GM21737 (cell line): Measurements from ENCODE around the gene HOXA9.

Experiments
- ATAC-seq: cut with Tn5 transposase; IDR thresholded peaks from one replicate; pipeline ENCODE4 v1.9.1; 2021; ENCODE audit warnings: mild to moderate bottlenecking, moderate library complexity; ENCODE audit not compliant: unreplicated experiment

HOXA9 gene

DNA sequence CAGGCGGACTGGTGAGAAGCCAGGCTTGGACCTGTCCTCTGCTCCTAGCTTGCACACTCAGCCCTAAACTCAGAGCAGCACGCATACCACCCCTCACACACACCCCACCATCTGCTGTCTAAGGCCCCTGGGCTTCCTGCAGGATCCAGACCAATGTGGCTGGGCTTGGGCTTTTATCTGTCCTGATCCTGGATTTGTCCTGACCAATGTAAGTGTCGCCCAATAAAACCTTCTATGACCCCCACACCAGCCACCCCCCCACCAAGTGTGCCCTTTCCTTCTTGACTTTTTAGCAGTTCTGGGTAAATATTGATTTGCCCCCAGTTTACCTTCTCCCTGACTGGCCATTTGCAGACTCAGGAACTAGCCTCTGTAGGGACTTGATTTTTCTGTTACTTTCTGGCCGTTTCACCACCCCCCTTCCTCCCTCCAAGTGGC, 36.3 kb upstream of the HOXA9 start:
- ATAC-seq: no peak

- no peak for ATAC-seq
Measured at GRCh38 chr7:27200761-27201579, 35.6 kb upstream of the HOXA9 start.

DNA sequence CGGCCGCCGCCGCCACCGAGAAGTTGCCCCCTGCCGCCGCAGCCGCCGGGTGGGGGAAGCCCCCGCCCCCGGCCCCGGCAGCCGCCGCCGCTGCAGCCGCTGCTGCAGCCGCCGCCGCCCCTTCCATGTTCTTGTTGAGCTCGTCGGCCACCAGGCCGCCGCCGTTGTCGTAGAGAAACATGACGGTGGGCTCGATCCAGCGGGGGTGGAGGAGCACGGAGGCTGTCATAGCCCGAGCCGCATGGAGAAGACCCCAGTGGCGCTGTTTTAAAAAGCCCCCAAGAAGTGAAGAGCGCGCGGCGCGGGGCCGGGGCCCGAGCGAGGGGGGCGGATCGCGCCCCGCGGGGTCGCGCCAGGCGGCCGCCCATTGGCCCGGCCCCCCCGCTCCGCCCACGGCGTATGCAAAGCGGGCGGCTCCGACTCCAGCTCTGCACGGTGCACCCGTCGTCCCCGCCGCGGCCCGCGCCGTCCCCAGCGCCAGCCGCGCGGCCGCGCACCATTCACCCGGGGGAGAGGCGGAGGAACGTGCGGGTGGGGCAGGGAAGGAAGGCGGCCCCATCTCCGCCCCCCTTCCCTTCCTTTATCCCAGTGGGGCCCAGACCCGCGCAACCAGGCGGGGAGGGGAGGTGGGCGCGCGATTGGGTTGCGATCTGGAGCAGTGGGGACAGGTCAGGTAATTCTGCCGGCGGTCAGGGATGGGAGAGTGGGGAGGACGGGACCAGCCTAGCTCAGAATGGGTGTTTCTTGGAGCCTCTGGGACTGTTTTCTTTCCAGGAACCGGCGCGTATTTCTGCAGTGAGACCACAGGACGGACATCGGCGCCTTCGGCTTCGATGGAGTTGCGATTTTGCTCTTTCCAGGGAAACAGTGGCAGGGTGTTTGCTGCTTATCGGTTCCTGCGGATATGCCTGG, 34.8 kb upstream of the HOXA9 start, which contains the start of gene HOXA13:
TSS of gene HOXA13 (minus strand) at position 243 of the 912 bp plus-strand sequence. CDS start at position 229, 14 bp downstream.
- ATAC-seq: no peak

DNA sequence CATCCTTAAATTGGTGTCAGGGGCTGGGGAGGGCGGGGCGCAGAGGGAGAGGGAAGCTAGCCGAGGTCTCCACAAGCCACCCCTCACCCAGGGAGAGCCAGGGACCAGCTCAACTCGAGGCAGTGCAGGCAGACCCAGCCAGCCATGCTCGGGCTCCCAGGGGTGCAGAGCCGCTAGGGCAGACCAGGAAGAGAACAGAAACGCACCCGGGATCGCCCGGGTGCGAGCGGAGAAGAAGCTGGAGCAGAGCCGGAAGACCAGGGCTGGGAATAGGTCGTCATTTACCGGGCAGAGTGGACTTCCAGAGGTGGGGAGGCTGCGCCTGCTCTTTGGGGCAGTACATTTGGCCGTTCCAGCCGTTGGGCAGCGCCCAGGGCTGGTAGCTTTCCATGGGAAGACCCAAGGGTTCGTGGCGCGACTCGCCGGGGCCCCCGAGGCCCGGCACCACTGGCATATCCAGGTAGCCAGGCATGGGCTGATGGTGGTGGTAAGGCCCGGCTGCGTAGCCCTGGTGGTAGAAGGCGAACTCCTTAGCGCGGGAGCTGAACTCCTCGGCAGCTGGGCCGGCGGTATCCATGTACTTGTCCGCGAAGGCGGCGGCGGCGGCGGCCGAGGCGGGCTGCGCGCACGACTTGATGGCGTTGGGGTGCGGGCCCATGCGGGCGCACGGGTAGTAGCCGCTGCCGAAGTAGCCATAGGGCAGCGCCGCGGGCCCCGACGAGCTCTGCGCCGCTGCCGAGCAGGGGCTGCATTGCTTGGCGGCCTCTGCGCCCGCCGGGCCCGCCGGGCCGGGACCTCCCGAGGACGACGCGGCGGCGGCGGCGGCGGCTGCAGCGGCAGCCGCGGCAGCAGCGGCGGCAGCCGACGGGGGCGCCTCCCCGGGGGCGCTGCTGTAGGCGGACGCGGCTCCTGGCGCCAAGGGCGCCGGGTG, 33.8 kb upstream of the HOXA9 start:
- no peak for ATAC-seq

DNA sequence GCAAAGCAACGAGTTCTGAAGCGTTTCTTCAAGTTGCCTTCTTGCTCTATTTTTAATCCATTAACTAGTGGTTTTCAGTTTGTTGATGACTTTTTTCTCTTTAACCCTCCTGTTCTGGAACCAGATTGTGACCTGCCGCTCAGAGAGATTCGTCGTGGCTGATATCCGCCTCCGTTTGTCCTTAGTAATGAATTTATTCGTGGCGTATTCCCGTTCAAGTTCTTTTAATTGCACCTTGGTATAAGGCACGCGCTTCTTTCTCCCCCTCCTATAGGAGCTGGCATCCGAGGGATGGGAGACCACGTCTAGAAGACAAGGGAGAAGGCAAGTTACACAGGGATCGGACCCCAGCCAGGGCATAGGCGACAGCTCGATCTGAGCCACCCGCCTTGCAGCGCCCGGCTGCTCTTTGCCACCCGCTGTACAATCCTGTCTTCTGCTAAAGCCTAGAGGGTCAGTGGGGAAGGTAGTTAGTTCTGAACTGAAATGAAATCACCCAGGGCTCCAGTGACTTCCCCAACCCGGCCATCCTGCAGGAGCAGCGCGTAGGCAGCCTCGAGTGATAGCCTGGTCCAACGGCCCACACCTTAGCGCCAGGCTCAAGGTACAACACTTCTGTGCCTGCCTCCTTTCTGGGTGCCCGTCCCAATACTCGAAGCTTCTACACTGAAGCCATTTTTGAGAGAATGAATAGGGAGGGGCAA, 33.0 kb upstream of the HOXA9 start:
- ATAC-seq: no peak

GRCh38 chr7:27197137-27198042, 32.1 kb upstream of the HOXA9 start:
- no peak for ATAC-seq

- no peak for ATAC-seq
Measured at GRCh38 chr7:27196287-27196767, 31.0 kb upstream of the HOXA9 start.

- no peak for ATAC-seq
Measured at GRCh38 chr7:27194686-27195379, 29.5 kb upstream of the HOXA9 start.

DNA sequence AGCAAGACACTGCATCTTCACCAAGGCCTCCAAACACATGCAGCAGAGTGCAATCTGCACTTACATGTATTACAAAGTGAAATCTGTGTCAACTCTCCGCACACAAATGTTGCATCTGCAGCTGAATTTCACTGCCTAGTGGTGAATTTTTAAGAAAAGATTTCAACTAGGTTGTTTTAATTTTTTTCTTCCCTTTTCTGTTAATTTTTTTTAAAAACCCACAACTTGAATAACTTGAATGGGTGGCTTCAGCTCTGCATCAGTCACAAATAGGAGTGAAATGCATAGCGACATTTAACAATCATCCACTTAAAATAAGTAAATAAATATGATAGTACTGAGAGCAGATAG, 28.6 kb upstream of the HOXA9 start:
- ATAC-seq: no peak

DNA sequence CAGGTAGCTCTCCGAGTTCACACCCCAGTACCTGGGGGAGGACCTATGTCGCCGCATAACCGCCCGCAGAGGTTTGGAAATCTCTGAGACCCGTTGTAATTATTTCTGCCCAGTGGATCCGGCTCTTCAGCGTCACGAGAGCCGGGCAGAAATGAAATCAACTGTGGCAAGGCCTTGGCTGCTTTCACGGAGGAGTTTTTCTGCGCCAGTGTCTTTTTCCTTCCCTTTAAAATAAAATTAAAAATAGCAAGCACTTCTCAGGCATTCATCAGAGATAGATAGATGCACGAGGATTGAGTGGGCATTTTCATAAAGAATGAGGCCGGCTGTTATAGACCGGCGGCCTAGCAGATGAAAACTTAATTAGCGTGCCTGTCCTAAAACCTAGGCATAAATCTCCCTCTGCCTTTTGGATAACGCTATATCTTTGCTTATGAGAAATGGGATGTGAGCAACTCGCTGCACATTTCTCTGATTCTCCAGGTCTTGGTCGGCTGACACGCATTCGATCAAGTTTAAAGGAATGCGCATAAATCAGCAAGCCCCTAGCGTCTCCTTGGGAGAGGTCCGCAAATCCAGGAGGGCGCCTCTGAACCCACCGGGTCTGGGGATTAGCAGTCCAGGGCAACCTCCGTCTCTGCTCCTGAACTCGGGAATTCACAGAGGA, 28.1 kb upstream of the HOXA9 start:
- ATAC-seq: no peak

DNA sequence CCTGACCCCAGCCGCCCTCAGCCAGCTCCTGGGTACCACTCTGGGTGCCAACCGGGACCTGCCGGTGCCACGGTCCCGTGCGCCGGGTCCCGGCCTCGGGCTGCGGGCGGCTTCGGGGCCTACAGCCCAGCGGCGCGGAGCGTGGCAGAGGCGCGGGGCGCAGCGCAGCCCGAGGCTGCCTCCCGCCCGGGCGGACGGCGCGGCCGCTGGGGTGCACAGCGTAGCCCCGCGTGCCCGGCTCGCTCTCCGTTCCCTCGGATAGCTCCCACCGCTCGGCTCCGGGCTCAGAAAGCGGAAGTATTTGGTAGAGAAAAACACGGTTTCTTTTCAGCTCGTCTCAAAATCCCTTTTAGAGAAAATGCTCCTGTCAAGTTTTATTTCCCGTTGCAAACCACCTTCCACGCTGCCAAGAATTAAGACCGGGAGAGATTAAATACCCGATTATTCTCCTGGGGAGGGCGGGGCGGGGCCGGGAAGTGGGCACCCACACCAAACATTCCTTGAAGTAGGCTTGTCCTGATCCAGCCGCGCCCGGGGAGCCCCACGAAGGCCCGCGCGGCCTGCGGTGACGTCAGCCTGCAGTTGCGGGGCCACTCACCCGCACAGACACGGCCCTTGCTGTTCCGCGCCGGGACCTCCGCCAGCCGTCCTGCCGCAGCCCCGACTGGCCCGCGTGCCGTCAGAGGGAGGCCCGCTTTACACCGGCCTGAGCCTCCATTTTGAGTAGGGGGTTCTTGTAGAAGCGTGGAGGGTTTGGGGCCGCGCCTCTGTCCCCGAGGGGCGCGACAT, 27.4 kb upstream of the HOXA9 start:
- ATAC-seq: no peak

- ATAC-seq: no peak
Measured at GRCh38 chr7:27191833-27192545, 26.7 kb upstream of the HOXA9 start.

DNA sequence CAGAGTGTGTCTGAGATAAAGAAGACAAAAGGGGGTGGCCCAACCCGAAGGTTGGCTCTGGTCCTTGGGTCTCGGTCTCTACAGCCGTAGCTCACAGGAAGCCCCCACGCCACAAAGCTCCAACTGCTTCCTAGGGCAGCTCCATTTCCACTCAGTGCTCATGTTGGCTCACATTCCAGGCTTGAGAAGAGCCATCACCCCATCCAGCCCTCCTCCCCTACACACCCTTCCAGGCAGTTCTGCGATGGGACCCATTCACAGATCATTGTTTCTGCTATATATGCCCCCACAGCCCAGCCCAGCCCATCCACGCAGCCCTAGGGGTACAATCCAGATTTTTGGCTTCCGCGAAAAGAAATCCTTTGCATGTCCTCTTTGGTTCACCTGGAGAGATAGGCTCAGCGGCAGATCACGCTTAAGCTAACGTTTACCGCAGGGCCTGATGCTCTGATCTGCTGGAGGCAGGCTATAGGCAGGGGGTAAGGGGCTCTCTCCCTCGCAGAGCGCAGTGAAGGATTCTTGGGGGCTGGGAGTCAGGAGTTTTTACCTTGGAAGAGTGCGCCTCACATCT, 25.9 kb upstream of the HOXA9 start:
- ATAC-seq: no peak

DNA sequence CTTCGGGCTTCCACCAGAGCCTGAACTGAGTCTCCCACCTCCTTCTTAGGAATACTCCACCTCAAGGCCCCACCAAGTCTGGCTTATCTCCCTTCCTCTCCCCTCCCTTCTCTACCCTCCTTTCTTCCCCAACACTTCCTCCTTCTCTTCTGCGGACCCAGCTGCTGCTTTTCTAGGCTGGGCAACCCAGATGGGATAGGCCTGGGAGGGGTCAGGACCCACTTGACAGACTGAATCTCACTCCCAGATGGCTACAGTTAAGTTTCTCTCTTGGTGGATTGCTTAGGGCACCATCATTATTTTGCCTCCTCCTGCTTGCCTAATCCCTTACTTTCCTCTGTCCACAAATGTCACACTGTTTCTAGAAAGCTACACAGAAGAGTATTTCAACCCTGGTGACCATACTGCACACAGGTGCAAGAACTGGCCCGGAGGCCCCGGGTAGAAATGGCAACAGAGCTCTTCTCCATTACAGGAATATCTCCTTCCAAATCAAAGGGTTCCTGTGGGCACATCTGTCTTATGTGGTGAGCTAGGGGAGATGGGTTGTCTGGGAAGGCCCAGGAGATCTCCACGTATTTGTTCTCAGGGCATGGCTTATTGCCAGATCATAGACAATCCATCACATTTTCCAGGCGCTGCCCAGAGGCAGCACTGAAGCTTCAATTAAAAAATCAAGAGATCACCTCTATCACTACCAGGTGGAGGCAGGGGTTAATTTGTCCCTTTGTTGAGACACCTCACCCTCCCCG, 24.8 kb upstream of the HOXA9 start:
- no peak for ATAC-seq

DNA sequence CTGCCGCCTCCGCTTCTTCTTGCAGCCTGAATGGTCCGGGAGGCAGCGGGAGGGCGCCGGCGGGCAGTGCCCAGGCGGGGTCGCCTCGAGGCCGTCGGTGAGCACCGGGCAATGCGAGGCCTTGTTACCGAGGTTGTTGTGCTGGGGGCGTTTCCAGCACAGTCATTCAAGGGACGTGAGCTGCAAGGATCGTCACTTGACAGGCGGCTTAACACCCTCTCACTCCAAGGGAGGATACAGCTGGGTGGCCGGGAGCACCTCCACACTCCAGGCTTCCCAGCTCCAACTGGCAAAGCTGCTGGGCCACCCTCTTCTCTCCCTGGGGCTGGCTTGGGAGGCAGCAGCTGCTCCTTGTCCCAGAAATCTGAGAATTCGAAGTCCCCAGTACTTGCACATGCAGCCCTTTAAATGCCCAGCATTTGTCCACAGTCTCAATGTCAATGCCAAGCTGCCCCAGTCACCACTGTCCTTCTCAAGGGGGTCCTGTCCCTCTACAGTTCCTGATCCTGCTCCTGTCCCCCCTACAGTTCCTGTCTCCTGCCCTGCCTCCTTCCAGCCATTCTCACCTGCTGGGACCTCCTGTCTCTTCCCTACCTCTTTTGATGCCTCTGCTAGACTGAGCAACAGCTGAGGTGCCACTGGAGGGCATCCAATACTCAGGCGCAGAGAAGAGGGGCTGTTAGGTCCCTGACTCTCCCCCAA, 24.1 kb upstream of the HOXA9 start:
- no peak for ATAC-seq
